NCI-H1436 (cell line): Measurements from ENCODE around the gene MVP.
"Not testable (repeated sequence)": the region's sequence is repeated elsewhere in the genome, so short reads cannot be mapped to it uniquely, and the experiment has no call there.

Experiments used
- DNase-seq: peaks from one replicate; lab custom pipeline; 2025; lab: John Stamatoyannopoulos, UW

The MVP gene

DNA sequence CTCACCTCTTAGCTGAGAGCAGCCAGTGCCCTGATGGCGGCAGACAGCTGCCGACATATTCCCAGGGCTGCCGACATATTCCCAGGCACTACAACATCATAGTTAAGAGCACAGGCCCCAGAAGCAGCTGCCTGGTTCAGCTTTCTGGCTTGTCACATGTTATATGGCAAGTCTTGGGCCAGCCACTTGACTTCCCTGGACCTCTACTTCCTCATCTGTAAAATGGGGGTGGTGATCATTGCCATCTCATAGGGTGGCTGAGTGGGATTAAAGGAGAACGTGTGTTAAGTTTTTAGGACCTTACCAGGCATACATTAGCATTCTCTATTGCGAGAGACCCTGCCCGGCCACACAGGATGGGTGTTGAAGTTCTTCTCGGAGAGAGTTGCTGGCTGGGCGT, 23.7 kb downstream of the MVP start:
- DNase-seq = no peak

DNA sequence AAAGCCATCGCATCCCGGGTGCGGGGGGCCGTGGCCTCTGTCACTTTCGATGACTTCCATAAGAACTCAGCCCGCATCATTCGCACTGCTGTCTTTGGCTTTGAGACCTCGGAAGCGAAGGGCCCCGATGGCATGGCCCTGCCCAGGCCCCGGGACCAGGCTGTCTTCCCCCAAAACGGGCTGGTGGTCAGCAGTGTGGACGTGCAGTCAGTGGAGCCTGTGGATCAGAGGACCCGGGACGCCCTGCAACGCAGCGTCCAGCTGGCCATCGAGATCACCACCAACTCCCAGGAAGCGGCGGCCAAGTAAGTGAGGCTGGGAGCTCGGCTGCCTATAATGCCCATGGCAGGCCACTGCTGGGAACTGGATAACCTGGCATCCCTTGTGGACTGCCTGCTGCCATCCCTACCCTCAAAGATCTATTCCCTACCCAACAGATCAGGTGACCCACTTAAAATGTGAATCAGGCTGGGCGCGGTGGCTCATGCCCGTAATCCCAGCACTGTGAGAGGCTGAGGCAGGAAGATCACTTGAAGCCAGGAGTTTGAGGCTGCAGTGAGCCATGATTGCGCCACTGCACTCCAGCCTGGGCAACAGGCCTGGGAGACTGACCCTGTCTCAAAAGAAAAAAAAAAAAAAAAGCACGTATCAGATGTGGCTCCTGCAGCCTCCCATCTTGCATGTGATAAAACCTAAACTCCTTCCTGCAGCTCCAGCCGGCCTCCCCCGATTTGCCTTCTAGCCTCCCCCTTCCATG, 24.5 kb downstream of the MVP start:
- no peak for DNase-seq

DNA sequence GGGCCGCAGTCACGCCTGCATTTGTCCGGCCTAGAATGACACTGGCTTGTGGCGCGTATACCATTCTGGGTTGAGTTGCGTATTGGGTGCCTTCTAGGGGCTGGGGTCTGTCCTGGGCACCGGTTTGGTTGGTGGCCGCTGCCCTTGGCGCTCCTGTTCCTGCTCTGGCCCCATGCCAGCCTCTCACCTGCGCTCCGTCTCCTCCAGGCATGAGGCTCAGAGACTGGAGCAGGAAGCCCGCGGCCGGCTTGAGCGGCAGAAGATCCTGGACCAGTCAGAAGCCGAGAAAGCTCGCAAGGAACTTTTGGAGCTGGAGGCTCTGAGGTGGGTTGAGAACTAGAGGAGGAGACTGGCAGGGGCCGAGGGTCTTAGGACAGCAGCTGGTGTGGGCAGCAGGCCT, 25.4 kb downstream of the MVP start:
- no peak for DNase-seq

DNA sequence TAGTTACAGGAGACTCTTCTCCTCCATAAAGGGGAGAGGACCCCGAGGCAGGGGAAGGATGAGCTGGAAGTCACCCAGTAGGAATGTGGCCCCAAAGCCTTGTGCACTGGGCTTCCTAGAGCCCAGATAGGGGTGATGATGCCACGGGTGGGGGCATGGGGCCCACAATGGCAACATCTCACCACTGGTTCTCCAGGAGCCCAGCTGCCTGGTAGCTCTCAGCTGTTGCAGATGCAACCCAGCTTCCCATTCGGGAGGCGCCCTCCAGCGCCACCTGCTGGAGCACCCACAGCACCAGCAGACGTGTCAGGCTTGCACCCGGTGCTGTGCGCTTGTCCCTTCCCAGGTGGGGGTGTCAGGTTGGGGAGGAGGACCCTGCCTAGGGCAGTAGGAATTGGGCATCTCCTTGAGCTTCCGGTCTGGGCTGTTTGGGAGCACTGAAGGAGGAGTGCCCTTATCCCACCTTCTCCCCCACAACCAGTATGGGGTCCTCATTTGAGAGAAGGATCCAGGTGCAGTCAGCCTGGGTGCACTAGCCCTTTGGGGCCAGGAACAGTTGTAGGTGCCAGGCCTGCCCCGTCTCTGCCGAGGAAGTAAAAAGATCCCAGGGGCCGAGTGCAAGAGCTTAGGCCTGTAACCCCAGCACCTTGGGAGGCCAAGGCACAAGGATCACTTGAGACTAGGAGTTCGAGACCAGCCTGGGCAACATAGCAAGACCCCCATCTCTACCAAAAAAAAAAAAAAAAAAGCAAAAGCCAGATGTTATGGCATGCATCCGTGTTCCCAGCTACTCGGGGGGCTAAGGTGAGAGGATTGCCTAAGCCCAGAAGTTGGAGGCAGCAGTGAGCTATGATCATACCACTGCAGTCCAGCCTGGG, 28.4 kb downstream of the MVP start:
- peak; percentile 57 for DNase-seq

DNA sequence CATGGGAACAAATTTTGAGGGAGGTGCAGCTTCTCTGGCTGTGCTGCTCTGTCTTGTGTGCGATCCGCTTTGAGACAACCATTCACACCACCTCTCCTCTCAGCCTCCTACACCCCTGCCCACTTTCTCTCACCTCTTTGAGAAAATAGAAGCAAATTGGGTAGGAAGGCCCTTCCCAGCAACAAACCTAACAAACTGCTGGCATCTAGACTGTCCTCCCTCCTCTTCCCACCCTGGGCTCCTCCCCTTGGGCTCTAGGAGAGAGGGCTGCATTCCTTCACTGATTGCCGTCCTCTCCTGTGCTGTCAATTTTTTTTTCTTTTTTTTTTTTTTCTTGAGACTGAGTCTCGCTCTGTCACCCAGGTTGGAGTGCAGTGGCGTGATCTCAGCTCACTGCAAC, 29.2 kb downstream of the MVP start:
- DNase-seq = no peak

DNA sequence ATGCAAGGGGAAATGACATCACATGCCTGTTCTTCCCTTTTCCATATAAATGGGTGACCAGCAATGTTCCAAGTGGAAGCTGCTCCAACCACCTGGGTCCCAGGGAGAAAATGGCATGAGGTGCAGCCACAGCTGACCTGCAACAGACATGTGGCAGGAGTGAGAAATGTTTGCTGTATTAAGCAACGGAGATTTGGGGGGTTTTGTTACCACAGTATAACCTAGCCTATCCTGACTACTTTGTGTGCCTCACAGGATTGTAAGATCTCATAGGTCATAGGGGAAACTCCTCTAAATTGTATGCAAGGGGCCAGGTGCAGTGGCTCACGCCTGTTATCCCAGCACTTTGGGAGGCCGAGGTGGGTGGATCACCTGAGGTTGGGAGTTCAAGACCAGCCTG, 30.7 kb downstream of the MVP start:
- no peak for DNase-seq

DNA sequence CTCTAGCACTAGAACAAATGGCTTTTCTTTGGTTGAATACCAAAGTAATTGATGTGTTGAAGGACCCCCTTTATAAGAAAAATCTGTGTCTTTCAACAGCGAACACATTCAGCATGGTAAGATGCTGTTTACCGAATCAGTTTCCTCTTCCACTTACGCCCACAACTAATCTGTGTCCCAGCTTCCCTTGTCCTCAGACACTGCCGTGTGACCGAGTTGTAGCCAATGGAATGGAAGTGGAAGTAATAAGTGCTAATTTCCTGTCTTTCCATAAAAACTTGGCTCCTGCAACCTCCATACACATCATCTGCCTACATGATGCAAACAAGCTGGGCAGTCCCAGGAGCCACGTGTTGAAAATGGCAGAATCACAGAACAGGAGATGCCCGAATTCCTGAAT, 32.4 kb downstream of the MVP start:
- DNase-seq = no peak

DNA sequence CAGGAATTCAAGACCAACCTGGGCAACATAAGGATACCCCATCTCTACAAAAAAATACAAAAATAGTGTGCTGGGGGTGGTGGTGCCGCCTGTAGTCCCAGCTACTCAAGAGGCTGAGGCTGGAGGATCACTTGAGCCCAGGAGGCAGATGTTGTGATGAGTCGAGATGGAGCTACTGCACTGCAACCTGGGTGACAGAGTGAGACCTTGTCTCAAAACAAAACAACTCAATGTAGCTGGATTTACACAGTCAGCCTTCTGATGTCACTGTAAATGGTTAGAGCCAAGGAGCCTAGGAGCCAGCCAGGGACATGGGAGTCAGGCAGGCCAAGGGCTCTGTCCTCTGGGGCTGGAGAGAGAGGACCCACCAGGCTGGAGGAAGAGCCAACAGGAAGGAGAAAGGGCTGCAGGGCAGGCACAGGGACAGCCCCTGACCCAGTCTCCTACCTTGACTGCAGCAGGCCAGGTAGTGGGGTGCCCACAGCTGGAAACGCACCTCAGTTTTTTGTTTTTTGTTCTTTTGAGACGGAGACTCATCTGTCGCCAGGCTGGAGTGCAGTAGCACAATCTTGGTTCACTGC, 34.3 kb downstream of the MVP start:
- no peak for DNase-seq

DNA sequence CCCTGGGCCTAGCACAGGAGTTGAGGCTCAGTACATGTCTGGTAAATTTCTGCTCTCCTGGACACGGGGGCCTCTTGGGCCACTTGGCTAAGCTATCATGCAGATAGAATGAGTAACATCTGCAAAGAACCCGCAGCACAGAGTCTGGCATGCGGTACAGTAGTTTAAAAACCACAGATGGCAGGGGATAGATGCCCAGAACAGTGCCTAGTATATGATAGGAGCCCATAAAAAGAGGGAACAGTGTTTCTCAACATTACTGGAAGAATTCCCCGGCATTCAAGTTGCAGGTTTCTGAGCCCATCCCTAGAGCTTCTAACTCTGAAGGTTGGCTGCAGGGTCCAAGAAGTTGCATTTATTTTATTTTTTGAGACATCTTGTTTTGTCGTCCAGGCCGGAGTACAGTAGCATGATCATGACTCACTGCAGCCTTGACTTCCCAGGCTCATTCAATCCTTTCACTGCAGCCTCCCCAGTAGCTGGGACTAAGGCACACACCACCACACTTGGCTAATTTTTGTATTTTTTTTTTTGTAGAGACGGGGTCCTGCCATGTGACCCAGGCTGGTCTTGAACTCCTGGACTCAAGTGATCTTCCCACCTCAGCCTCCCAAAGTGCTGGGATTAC, 37.0 kb downstream of the MVP start:
- DNase-seq = no peak

DNA sequence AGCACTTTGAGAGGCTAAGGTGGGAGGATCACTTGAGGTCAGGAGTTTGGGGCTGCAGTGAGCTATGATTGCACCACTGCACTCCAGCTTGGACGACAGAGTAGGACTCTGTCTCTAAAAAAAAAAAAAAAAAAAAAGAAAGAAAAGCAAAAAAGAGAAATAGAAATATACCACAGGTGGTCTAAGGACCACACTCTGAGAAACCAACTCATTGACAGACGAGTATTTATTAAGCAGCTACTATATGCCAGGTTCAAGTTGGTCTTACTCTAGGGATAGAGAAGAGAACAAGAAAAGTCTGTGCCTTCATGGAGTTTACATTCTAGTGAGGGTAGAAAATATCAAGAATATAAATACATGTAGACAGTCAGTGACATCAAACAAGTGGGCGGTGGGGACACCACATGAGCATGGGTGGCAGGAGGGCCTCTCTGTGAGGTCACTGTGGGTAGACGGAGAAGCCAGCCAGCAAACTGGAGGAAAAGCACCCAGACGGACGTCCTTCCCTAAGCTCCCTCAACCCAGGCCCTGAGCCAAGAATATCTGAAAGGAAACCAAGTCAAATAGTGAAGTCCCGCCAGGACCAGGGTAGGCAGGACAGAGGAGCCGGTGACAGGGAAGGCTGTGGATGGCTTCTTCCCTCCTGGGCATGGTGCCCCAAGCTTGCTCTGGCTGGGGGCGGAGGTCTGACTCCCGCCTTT, 38.0 kb downstream of the MVP start:
- no peak for DNase-seq

DNA sequence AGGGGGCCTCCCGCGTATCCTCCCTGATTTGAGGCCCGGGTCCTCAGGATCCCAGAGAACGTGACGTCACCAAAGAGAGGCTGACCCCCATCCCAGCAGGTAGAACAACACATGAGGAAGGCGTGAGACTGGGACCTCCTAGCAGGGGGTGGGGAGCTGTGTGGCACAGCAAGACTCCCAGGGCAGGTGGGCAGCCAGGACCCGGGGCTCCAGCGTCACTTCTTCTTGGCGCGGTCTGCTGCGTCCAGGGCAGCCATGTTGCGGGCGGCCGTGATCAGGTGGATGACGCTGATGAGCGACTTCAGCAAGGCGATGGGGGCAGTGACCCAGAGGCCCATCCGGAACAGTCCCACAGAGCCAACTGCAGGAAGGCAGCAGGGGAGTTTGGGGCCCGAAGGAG, 38.7 kb downstream of the MVP start:
- no peak for DNase-seq

DNA sequence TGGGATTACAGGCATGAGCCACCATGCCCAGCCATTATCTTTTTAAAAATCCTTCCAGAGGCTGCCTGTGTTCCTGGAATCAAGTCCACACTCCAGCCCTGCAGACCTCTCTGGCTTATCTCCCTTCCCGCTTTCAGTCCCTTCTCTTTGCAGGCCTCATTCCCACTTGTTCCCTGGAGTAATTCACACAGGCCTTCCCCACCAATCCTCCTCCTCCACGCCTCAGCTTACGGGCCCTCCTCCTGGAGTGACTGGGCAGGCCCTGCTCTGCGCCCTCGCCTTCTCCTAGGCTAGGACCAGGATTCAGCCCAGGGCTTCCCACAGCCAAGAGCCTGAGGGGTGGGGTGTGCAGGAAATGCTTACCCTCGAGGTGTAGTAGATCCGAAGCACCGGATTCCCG, 40.0 kb downstream of the MVP start:
- no peak for DNase-seq

DNA sequence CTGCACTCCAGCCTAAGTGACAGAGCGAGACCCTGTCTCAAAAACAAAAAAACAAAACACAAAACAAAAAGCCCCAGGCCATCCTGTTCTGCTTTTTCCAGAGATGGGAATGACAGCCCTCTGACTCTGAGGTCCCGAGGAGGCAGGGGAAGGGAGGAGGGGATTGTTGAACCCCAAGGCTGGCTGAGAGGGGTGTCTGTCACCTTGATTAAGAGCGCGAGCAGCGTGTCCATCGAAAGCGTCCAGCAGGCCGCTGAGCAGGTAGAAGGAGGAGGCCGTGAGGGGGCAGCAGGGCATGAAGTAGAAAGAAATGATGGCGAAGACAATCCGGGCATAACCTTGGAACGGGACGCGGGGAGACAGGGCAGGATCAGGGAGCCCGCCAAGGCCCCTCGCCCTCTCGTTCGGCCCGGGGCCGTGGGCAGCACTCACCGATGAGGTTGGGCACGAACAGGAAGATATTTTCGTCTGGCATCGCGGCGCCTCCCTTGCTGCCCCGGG, 42.2 kb downstream of the MVP start:
- no peak for DNase-seq

DNA sequence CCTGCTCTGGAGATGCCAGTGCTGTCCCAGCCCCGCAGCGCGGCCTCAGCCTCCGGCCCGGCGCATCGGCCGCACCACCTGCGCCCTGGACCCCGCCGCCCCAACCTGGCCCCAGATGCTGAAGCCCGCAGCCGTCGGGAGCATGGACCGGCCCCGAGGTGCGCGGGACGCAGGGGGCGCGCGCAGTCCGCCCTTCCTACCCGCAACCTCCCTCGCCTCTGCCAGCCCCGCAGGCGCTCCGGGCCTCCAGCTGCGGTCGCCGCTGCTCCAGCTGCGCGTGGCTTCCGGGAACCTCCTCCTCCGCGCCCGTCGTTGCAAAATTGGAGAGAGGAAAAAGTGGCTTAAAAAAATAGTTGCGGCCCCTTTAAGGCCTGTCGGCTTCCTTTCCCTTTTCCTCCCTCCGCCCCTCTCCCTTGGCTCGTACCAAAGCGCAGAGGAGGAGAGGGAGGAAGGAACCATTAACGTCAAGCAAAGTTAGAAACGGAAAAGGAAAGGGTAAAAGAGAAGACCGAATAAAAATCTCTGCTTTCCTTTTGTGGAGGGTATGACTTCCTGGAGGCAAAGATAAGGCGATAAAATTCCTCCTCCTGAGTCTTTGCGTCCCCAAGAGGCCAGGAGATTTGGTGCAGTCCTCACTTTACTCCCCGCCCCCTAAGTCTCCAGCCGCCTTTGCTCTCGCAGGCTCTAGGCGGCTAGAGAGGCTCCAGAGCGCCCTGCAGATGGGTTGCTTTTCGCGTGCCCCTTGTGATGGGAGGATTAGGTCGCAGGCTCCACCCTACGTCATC, 42.8 kb downstream of the MVP start, which contains the start of gene CDIPT:
Gene CDIPT, minus strand, starts transcription at position 343 of the 785 bp plus-strand sequence. CDS start 369 bp downstream, outside the sequence.
- DNase-seq = peak; percentile 95

DNA sequence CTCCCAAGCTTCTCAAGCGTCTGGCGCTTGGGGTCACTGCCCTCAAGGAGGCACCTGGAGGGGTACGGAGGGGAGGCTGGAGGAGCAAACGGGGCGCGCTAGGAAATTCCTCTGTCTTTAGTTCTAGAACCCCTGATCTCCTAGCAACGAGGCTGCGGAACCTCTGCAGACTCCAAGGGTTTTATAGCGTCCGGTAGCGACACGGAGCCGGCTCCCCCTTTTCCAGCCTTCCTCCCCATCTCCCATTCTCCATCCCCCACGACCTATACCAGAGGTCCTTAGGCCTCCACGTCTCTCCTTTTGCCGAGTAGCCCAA, 43.4 kb downstream of the MVP start:
- DNase-seq = no peak

DNA sequence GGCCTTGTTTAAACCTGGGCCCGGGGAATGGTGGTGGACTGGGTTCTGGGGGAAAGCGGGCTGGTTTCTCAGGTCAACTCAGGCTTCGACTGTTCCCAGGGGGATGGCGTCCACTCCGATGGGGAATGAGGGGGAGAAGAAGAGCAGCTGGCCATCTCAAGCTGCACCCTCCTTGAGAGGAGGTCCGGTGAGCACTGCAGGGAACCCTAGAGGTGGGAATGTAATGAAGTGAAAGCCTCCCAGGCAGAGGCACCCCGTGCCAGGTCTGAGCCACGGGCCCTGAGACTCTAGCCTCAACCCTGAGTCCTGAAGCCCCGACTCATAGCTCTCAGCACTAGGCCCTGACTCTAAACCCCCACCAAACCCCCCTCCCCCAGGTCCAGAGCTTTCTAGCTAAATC, 43.9 kb downstream of the MVP start:
- no peak for DNase-seq

DNA sequence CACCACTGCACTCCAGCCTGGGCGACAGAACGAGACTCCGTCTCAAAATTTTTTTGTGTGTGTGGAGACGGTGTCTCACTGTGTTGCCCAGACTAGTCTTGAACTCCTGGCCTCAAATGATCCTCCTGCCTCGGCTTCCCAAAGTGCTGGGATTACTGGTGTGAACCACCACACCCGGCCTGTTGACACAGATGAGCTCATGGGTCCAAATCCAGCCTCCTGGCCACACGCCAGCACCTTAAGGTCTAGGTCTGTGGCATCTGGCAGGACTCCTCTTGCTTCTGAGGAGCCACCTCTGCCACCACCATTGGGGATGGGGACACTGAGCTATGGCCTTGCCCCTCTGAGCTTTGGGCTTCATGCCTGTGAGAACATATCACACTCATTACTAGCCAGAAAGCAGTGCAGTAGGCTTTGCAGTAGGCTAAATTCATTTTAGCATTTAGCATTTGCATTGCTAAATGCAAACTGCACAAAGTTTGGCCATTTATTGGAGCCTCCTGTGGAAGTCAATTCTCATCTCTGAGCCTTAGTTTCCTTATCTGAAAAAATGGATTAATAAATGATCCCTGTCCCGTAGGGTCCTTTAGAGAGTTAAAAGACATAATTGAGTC, 48.2 kb downstream of the MVP start:
- DNase-seq = no peak

DNA sequence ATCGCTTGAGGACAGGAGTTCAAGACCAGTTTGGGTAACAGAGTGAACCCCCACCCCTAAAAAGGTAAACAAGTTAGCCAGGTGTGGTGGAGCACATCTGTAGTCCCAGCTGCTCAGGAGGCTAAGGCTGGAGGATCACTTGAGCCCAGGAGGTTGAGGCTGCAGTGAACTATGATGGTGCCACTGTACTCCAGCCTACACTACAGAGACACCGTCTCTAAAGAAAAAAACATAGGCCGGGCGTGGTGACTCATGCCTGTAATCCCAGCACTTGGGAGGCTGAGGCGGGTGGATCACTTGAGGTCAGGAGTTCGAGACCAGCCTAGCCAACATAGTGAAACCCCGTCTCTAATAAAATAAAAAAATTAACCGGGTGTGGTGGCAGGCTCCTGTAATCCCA, 48.8 kb downstream of the MVP start:
- DNase-seq = not testable (repeated sequence)

DNA sequence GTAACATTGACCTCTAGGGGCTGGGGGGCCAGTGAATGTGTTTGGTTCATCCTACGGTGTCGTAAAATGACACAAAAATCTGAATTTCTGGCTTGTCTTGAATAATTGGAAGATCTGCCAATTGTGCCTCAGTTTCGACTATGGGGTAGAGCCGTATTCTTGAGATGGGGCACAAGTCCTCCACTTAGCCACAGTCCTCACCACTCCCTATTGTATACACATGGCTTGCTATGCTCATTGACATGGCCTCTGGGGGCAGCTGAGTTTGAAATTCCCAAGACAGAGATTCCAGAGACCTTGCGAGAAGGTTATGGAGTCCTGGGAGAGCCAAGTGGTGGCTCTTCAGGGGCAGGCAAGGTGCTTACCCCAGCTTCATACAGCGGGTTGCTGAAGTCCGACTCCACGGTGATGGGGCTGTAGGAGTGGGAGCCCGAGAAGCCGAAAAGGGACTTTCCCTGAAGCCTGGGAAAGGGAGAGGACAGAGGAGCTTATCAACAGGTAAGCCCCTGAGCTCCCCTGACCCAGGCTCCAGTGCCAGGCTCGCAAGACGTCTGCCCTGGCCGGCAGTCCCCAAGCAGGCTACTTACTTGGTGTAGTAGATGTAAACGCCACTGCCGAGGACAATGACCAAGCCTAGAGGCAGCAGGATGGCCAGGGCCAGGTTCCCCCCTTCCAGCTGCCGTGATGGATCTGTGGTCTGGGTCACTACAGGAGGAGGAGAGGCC, 51.7 kb downstream of the MVP start:
- no peak for DNase-seq

DNA sequence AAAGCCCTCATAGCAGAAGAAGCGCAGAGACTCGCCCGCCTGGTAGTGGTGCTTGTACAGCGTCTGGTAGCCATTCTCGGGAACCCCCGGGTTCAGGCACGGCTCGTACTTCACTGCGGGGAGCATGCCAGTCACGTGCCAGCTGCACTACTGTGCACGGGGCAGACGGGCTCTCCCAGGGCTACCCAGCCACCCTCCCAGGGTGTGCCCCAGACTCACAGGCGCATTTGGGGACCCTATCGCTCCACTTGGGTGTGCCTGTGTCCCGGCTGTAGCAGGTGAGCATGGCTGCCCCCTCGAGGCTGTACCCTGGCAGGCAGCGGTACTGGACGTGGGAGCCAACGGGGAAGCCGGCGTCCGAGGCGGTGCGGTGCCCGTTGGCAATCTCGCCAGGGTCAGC, 53.1 kb downstream of the MVP start:
- DNase-seq = no peak
